HUES64 (cell line): Measurements from ENCODE around the gene REEP5.

Experiments
- H3K27ac ChIP-seq: 2 replicates; pipeline ENCODE4 v1.7.0; 2013; ENCODE audit warnings: low read depth, low read length, inconsistent platforms
- H3K27me3 ChIP-seq: 2 replicates; pipeline ENCODE4 v1.6.1; 2013; ENCODE audit warnings: mild to moderate bottlenecking, low read length; ENCODE audit not compliant: insufficient read depth
- H3K36me3 ChIP-seq: 2 replicates; pipeline ENCODE4 v1.6.1; 2013; ENCODE audit warnings: mild to moderate bottlenecking, low read length; ENCODE audit not compliant: insufficient read depth
- H3K4me1 ChIP-seq: 2 replicates; pipeline ENCODE4 v1.6.1; 2013; ENCODE audit warnings: mild to moderate bottlenecking, low read length, moderate library complexity; ENCODE audit not compliant: insufficient read depth
- H3K4me3 ChIP-seq: 2 replicates; pipeline ENCODE4 v1.5.1; 2013; ENCODE audit warnings: mild to moderate bottlenecking, low read length, moderate library complexity
- H3K9ac ChIP-seq: 2 replicates; pipeline ENCODE4 v1.6.1; 2013; ENCODE audit warnings: mild to moderate bottlenecking, low read depth, low read length
- H3K9me3 ChIP-seq: 2 replicates; pipeline ENCODE4 v1.6.1; 2013; ENCODE audit warnings: low read depth, low read length; ENCODE audit not compliant: insufficient read depth
- WGBS: fragments of 150-250, 120-280 bp; methylation state at CpG from one replicate; pipeline ENCODE4 v1.1.7; 2013; ENCODE audit warnings: missing lambda C conversion rate; 5-methylcytosine and 5-hydroxymethylcytosine counted together

The REEP5 gene

GRCh38 chr5:112958093-112959088 lies 36.4 kb upstream of the REEP5 start:
- H3K9me3 ChIP-seq = peaks cover 7% of the 10 kb centered on the region
- H3K9ac ChIP-seq = no peak overlapping the region
- WGBS = 91% methylated on average over 4 of the region's 5 CpGs
- no peaks in the 10 kb centered on the region for H3K36me3 ChIP-seq
- peaks cover 15% of the 10 kb centered on the region; the same call in 1 of the 2 replicates for H3K4me1 ChIP-seq
- H3K27ac ChIP-seq = no peak overlapping the region
- no peak overlapping the region for H3K4me3 ChIP-seq
- no peaks in the 10 kb centered on the region for H3K27me3 ChIP-seq

- H3K27ac ChIP-seq = no peak overlapping the region
- WGBS = 92% methylated on average over 1 of the region's 2 CpGs
Measured at GRCh38 chr5:112957036-112957808, 35.2 kb upstream of the REEP5 start.

GRCh38 chr5:112956606-112957005 lies 34.6 kb upstream of the REEP5 start:
- no peak overlapping the region for H3K9ac ChIP-seq

More at GRCh38 chr5:112957036-112957808, 35.2 kb upstream of the REEP5 start:
- H3K27me3 ChIP-seq = no peaks in the 10 kb centered on the region
- H3K9me3 ChIP-seq = peaks cover 12% of the 10 kb centered on the region
- no peak overlapping the region for H3K9ac ChIP-seq
- H3K36me3 ChIP-seq = no peaks in the 10 kb centered on the region
- peaks cover 15% of the 10 kb centered on the region; the same call in 1 of the 2 replicates for H3K4me1 ChIP-seq
- no peak overlapping the region for H3K4me3 ChIP-seq

GRCh38 chr5:112951124-112951702 lies 29.2 kb upstream of the REEP5 start:
- H3K36me3 ChIP-seq = no peaks in the 10 kb centered on the region
- no peak overlapping the region for H3K9ac ChIP-seq
- H3K27ac ChIP-seq = no peak overlapping the region
- H3K9me3 ChIP-seq = peaks cover 12% of the 10 kb centered on the region
- WGBS = 95% methylated on average over 12 of the region's 12 CpGs
- no peaks in the 10 kb centered on the region for H3K27me3 ChIP-seq
- H3K4me3 ChIP-seq = no peak overlapping the region
- no peaks in the 10 kb centered on the region for H3K4me1 ChIP-seq

More at GRCh38 chr5:112956606-112957005, 34.6 kb upstream of the REEP5 start:
- peaks cover 15% of the 10 kb centered on the region; the same call in 1 of the 2 replicates for H3K4me1 ChIP-seq
- H3K27me3 ChIP-seq = no peaks in the 10 kb centered on the region
- 95% methylated on average over 3 of the region's 3 CpGs for WGBS
- H3K27ac ChIP-seq = no peak overlapping the region
- peaks cover 12% of the 10 kb centered on the region for H3K9me3 ChIP-seq
- H3K4me3 ChIP-seq = no peak overlapping the region
- H3K36me3 ChIP-seq = no peaks in the 10 kb centered on the region

GRCh38 chr5:112948458-112948857 lies 26.4 kb upstream of the REEP5 start:
- Histone ChIP-seq H3K4me1 (no peaks in the 10 kb centered on the region), H3K27ac (no peak overlapping the region), H3K9ac (no peak overlapping the region), H3K9me3 (peaks cover 6% of the 10 kb centered on the region; the same call in 1 of the 2 replicates), H3K27me3 (no peaks in the 10 kb centered on the region), H3K36me3 (no peaks in the 10 kb centered on the region), H3K4me3 (no peak overlapping the region)
- WGBS = no CpG with 5 or more reads among the region's 1 CpG

GRCh38 chr5:112940670-112941069 lies 18.6 kb upstream of the REEP5 start:
- H3K4me3 ChIP-seq = no peak overlapping the region
- H3K9ac ChIP-seq = no peak overlapping the region
- H3K27me3 ChIP-seq = no peaks in the 10 kb centered on the region
- H3K4me1 ChIP-seq = no peaks in the 10 kb centered on the region
- no peaks in the 10 kb centered on the region for H3K9me3 ChIP-seq
- no peaks in the 10 kb centered on the region for H3K36me3 ChIP-seq
- 53% methylated on average over 2 of the region's 2 CpGs for WGBS
- H3K27ac ChIP-seq = no peak overlapping the region

GRCh38 chr5:112938286-112938685 lies 16.3 kb upstream of the REEP5 start:
- WGBS = 93% methylated on average over 8 of the region's 8 CpGs
- Histone ChIP-seq H3K27ac (no peak overlapping the region), H3K27me3 (no peaks in the 10 kb centered on the region), H3K9ac (no peak overlapping the region), H3K36me3 (no peaks in the 10 kb centered on the region), H3K4me3 (no peak overlapping the region), H3K9me3 (no peaks in the 10 kb centered on the region), H3K4me1 (no peaks in the 10 kb centered on the region)

- Histone ChIP-seq H3K36me3 (no peaks in the 10 kb centered on the region), H3K4me1 (no peaks in the 10 kb centered on the region), H3K9ac (no peak overlapping the region), H3K9me3 (no peaks in the 10 kb centered on the region), H3K4me3 (no peak overlapping the region), H3K27me3 (no peaks in the 10 kb centered on the region), H3K27ac (no peak overlapping the region)
- WGBS = 90% methylated on average over 5 of the region's 5 CpGs
Measured at GRCh38 chr5:112935675-112936074, 13.6 kb upstream of the REEP5 start.

- no peaks in the 10 kb centered on the region for H3K9me3 ChIP-seq
- H3K36me3 ChIP-seq = no peaks in the 10 kb centered on the region
- H3K4me3 ChIP-seq = no peak overlapping the region
- no peaks in the 10 kb centered on the region for H3K4me1 ChIP-seq
- H3K27me3 ChIP-seq = no peaks in the 10 kb centered on the region
- no peak overlapping the region for H3K27ac ChIP-seq
- H3K9ac ChIP-seq = no peak overlapping the region
Measured at GRCh38 chr5:112934366-112934663, 12.3 kb upstream of the REEP5 start.

- H3K9ac ChIP-seq = no peak overlapping the region
- no peak overlapping the region for H3K4me3 ChIP-seq
- H3K27ac ChIP-seq = no peak overlapping the region
- WGBS = 80% methylated on average over 1 of the region's 1 CpG
- no peaks in the 10 kb centered on the region for H3K9me3 ChIP-seq
- H3K27me3 ChIP-seq = no peaks in the 10 kb centered on the region
- no peaks in the 10 kb centered on the region for H3K4me1 ChIP-seq
- H3K36me3 ChIP-seq = no peaks in the 10 kb centered on the region
Measured at GRCh38 chr5:112933651-112934365, 11.8 kb upstream of the REEP5 start.
